HepG2 (cell line): Measurements from ENCODE around the gene SLC6A12. TPM values are rescaled to one million over a fixed set of nuclear protein-coding genes. Genes with fewer than 3 reads are reported as not detected.

Experiments used
- DMAP1 ChIP-seq: IDR thresholded peaks from 2 replicates; pipeline ENCODE4 v1.6.1; 2016
- ERF ChIP-seq: IDR thresholded peaks from 2 replicates; pipeline ENCODE4 v1.6.1; 2018; ENCODE audit warnings: missing biosample characterization, missing genetic modification reagents
- GATAD2A ChIP-seq: IDR thresholded peaks from 2 replicates; pipeline ENCODE4 v1.6.1; 2016
- PAX8 ChIP-seq: sonication (generic); formaldehyde crosslinking; IDR thresholded peaks from 2 replicates; pipeline ENCODE4 v1.8.0; 2022; ENCODE audit warnings: mild to moderate bottlenecking, missing genetic modification reagents, borderline replicate concordance
- REXO4 ChIP-seq: sonication (generic); formaldehyde crosslinking; IDR thresholded peaks from 2 replicates; pipeline ENCODE4 v1.8.0; 2022; ENCODE audit warnings: missing genetic modification reagents, mild to moderate bottlenecking, borderline replicate concordance
- ZNF260 ChIP-seq: sonication (generic); formaldehyde crosslinking; IDR thresholded peaks from 2 replicates; pipeline ENCODE4 v1.4.0; 2020; ENCODE audit warnings: missing genetic modification reagents, low read depth, mild to moderate bottlenecking, borderline replicate concordance
- ZNF333 ChIP-seq: sonication (generic); formaldehyde crosslinking; IDR thresholded peaks from 2 replicates; pipeline ENCODE4 v1.4.0; 2020; ENCODE audit warnings: mild to moderate bottlenecking, missing genetic modification reagents, borderline replicate concordance
- ZNF501 ChIP-seq: sonication (generic); formaldehyde crosslinking; IDR thresholded peaks from 2 replicates; pipeline ENCODE4 v1.5.1; 2020; ENCODE audit warnings: mild to moderate bottlenecking, moderate library complexity, missing genetic modification reagents
- ZNF724P ChIP-seq: sonication (generic); formaldehyde crosslinking; IDR thresholded peaks from 2 replicates; pipeline ENCODE4 v1.8.0; 2022; ENCODE audit warnings: missing genetic modification reagents, borderline replicate concordance
- ZNF816 ChIP-seq: sonication (generic); formaldehyde crosslinking; IDR thresholded peaks from 2 replicates; pipeline ENCODE4 v1.8.0; 2022; ENCODE audit warnings: missing genetic modification reagents, mild to moderate bottlenecking, borderline replicate concordance
- polyA plus RNA-seq, 8 experiments: library from polyadenylated mRNA; depleted of rRNA in 3 of 8; stranded (reverse) in 7 of 8; unstranded in 1 of 8; fragments of >200 nt; fragmentation: Illumina TruSeq in 4 of 8; extraction: Trizol in 4 of 8; gene quantifications; 2 replicates each; pipeline versions ENCODE4 v1.2.1 to v1.2.3, GENCODE V29; 2011 to 2016; ENCODE audit warnings: low read depth in 4 of 8, missing spikeins in 1 of 8, mixed read lengths in 1 of 8; ENCODE audit not compliant: insufficient read depth in 1 of 8
- total RNA-seq, 5 experiments: library from RNA; depleted of rRNA; stranded (reverse); fragments of >200 nt; fragmentation: Illumina TruSeq; extraction: Trizol; gene quantifications; 2 replicates each; pipeline ENCODE4 v1.2.3, GENCODE V29; 2016; ENCODE audit warnings: low read depth in 1 of 5
- TF ChIP-seq, protein P1 (sequence below): sonication (generic); formaldehyde crosslinking; IDR thresholded peaks from 2 replicates; pipeline ENCODE4 v1.5.1; 2020; ENCODE audit warnings: mild to moderate bottlenecking, missing genetic modification reagents
- TF ChIP-seq, protein P2 (sequence below): sonication (generic); formaldehyde crosslinking; IDR thresholded peaks from 2 replicates; pipeline ENCODE4 v1.8.0; 2022; ENCODE audit warnings: missing genetic modification reagents, low read depth, mild to moderate bottlenecking, borderline replicate concordance
- TF ChIP-seq, protein P3 (sequence below): IDR thresholded peaks from 2 replicates; pipeline ENCODE4 v1.6.1; 2016
- TF ChIP-seq, protein P4 (sequence below): sonication (generic); formaldehyde crosslinking; IDR thresholded peaks from 2 replicates; pipeline ENCODE4 v1.4.0; 2020; ENCODE audit warnings: mild to moderate bottlenecking, missing genetic modification reagents
- TF ChIP-seq, protein P5 (sequence below): sonication (generic); formaldehyde crosslinking; IDR thresholded peaks from 2 replicates; pipeline ENCODE4 v1.4.0; 2020; ENCODE audit warnings: mild to moderate bottlenecking, low read depth, missing genetic modification reagents
- TF ChIP-seq, protein P6 (sequence below), 2 experiments: fragments of 450-650 bp in 1 of 2; sonication (generic) in 1 of 2; formaldehyde crosslinking; IDR thresholded peaks; 2 replicates each; pipeline versions ENCODE4 v1.5.0 to v1.8.0; 2020 to 2022; ENCODE audit warnings: mild to moderate bottlenecking in 1 of 2, missing genetic modification reagents in 1 of 2
- TF ChIP-seq, protein P7 (sequence below): sonication (generic); formaldehyde crosslinking; IDR thresholded peaks from 2 replicates; pipeline ENCODE4 v1.5.0; 2020; ENCODE audit warnings: mild to moderate bottlenecking, missing genetic modification reagents

SLC6A12 gene
- total and polyA plus RNA-seq, 2 of the 13 experiments (the other 11 are each of a cell fraction or from before 2014, with no cell fraction given), result 3.7 to 18.8 TPM

DNA sequence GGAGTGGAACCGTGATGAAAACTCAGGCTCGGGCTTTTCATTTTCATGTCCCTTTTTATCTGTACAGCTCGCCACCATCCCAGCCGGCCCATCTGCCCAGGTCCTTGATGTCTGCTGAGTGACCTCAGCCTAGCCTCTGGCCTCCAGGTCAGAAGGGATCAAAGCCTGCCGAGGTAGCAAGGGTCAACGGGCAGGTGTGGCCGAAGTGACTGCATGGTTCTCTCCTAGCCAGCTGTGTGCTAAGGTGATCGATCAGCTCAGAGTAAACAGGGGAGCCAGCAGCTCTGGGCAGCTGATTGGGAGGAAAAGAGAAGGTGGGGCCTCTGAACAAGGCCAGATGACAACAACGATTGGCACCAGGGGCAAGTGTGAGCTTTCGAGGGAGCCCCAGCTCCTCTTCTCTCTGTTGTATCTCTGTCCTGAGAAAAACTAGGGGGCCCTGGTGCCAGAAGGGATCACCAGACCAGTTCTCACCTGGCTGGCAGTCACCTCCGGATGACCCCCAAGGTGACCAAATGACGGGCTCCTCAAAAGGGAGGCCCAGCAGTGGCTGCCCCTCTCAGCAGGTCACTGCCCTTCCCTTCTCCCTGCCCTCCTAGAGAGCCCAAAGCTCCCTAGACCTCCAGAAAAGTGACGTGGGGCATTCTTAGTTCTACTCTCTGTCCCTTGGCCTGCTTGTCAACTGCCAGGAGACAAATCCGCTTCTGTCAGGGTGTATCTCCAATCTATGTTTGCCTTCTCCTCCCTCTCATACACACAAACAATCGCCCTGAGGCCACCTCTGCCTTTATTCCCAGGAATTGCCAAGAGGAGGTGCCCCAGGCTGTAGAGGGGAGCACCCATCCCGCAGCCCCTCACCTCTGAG is 3.4 kb downstream of the SLC6A12 start (continued):
- TF ChIP-seq DMAP1 (CRISPR knock-in tag) (peak; percentile 66), ZNF816 (CRISPR knock-in tag) (no peak; the same call in 1 of the 2 replicates), ZNF260 (CRISPR knock-in tag) (no peak), ERF (CRISPR knock-in tag) (peak; percentile 92), ZNF333 (CRISPR knock-in tag) (peak; percentile 58; the same call in 1 of the 2 replicates), ZNF724P (CRISPR knock-in tag) (peak; percentile 95), PAX8 (CRISPR knock-in tag) (0 out of 2 replicates have a peak, but pooled peaks have one; percentile 69), REXO4 (CRISPR knock-in tag) (no peak), ZNF501 (CRISPR knock-in tag) (peak; percentile 78; the same call in 1 of the 2 replicates), GATAD2A (CRISPR knock-in tag) (peak; percentile 97)
- TF ChIP-seq, protein P1, sequence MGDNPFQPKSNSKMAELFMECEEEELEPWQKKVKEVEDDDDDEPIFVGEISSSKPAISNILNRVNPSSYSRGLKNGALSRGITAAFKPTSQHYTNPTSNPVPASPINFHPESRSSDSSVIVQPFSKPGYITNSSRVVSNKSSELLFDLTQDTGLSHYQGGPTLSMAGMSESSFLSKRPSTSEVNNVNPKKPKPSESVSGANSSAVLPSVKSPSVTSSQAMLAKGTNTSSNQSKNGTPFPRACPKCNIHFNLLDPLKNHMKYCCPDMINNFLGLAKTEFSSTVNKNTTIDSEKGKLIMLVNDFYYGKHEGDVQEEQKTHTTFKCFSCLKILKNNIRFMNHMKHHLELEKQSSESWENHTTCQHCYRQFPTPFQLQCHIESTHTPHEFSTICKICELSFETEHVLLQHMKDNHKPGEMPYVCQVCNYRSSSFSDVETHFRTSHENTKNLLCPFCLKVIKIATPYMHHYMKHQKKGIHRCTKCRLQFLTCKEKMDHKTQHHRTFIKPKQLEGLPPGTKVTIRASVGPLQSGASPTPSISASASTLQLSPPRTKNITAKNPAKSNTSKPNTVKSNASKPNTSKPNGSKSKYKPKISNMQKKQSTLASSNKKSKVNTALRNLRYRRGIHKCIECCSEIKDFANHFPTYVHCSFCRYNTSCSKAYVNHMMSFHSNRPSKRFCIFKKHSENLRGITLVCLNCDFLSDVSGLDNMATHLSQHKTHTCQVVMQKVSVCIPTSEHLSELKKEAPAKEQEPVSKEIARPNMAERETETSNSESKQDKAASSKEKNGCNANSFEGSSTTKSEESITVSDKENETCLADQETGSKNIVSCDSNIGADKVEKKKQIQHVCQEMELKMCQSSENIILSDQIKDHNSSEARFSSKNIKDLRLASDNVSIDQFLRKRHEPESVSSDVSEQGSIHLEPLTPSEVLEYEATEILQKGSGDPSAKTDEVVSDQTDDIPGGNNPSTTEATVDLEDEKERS, result peak; percentile 95
- TF ChIP-seq, protein P2, sequence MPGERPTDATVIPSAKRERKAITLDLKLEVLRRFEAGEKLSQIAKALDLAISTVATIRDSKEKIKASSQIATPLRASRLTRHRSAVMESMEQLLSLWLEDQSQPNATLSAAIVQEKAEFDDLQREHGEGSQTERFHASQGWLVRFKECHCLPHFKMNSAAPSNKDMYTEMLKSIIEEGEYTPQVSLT, result no peak
- TF ChIP-seq, protein P3, sequence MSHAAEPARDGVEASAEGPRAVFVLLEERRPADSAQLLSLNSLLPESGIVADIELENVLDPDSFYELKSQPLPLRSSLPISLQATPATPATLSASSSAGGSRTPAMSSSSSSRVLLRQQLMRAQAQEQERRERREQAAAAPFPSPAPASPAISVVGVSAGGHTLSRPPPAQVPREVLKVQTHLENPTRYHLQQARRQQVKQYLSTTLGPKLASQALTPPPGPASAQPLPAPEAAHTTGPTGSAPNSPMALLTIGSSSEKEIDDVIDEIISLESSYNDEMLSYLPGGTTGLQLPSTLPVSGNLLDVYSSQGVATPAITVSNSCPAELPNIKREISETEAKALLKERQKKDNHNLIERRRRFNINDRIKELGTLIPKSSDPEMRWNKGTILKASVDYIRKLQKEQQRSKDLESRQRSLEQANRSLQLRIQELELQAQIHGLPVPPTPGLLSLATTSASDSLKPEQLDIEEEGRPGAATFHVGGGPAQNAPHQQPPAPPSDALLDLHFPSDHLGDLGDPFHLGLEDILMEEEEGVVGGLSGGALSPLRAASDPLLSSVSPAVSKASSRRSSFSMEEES, result peak; percentile 86
- TF ChIP-seq, protein P4, sequence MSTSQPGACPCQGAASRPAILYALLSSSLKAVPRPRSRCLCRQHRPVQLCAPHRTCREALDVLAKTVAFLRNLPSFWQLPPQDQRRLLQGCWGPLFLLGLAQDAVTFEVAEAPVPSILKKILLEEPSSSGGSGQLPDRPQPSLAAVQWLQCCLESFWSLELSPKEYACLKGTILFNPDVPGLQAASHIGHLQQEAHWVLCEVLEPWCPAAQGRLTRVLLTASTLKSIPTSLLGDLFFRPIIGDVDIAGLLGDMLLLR, result peak; percentile 91
- TF ChIP-seq, protein P5, sequence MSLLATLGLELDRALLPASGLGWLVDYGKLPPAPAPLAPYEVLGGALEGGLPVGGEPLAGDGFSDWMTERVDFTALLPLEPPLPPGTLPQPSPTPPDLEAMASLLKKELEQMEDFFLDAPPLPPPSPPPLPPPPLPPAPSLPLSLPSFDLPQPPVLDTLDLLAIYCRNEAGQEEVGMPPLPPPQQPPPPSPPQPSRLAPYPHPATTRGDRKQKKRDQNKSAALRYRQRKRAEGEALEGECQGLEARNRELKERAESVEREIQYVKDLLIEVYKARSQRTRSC (CRISPR knock-in tag), result 0 out of 2 replicates have a peak, but pooled peaks have one; percentile 51
- TF ChIP-seq, protein P6, sequence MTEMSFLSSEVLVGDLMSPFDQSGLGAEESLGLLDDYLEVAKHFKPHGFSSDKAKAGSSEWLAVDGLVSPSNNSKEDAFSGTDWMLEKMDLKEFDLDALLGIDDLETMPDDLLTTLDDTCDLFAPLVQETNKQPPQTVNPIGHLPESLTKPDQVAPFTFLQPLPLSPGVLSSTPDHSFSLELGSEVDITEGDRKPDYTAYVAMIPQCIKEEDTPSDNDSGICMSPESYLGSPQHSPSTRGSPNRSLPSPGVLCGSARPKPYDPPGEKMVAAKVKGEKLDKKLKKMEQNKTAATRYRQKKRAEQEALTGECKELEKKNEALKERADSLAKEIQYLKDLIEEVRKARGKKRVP (CRISPR knock-in tag; IDR thresholded peaks at IDR 0.05), result peak in 1 of 2 experiments; percentile 71; a peak in 1 of 4 replicates
- TF ChIP-seq, protein P7, sequence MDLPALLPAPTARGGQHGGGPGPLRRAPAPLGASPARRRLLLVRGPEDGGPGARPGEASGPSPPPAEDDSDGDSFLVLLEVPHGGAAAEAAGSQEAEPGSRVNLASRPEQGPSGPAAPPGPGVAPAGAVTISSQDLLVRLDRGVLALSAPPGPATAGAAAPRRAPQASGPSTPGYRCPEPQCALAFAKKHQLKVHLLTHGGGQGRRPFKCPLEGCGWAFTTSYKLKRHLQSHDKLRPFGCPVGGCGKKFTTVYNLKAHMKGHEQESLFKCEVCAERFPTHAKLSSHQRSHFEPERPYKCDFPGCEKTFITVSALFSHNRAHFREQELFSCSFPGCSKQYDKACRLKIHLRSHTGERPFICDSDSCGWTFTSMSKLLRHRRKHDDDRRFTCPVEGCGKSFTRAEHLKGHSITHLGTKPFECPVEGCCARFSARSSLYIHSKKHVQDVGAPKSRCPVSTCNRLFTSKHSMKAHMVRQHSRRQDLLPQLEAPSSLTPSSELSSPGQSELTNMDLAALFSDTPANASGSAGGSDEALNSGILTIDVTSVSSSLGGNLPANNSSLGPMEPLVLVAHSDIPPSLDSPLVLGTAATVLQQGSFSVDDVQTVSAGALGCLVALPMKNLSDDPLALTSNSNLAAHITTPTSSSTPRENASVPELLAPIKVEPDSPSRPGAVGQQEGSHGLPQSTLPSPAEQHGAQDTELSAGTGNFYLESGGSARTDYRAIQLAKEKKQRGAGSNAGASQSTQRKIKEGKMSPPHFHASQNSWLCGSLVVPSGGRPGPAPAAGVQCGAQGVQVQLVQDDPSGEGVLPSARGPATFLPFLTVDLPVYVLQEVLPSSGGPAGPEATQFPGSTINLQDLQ (CRISPR knock-in tag), result 0 out of 2 replicates have a peak, but pooled peaks have one; percentile 42
